Upper lobe of left lung (tissue), 6 donors: ENCODE data around the gene APBB2. TPM values are rescaled to one million over a fixed set of nuclear protein-coding genes. Genes with fewer than 3 reads are reported as not detected.

ENCODE experiments used
- ATAC-seq, 2 donors: fragments of 200-7000 bp; cut with Tn5 transposase; one replicate each; pipeline ENCODE4 v1.9.1; 2022; ENCODE audit warnings: mild to moderate bottlenecking in 2 of 2, moderate library complexity in 2 of 2; ENCODE audit not compliant: low FRiP score in 2 of 2
- DNase-seq, 2 donors: peaks; one replicate each; pipeline ENCODE4 v3.0.0-alpha.2; 2019 to 2020
- H3K27ac ChIP-seq, 4 donors: fragments of 200-600 bp; sonication (generic); one replicate each; pipeline ENCODE4 v1.5.1; 2016 to 2019
- H3K27me3 ChIP-seq, 4 donors: fragments of 200-600 bp; sonication (generic); one replicate each; pipeline ENCODE4 v1.5.1; 2017 to 2019
- H3K36me3 ChIP-seq, 4 donors: fragments of 200-600 bp; sonication (generic); one replicate each; pipeline ENCODE4 v1.5.1; 2016 to 2019
- H3K4me1 ChIP-seq, 4 donors: fragments of 200-600 bp; sonication (generic); one replicate each; pipeline ENCODE4 v1.5.1; 2018 to 2019
- H3K4me3 ChIP-seq, 4 donors: fragments of 200-600 bp; sonication (generic); one replicate each; pipeline ENCODE4 v1.5.1; 2017 to 2019; ENCODE audit warnings: mild to moderate bottlenecking in 2 of 4, moderate library complexity in 1 of 4
- H3K9me3 ChIP-seq, 4 donors: fragments of 200-600 bp; sonication (generic); one replicate each; pipeline ENCODE4 v1.5.1; 2018 to 2019
- EP300 ChIP-seq, 4 donors: sonication (generic); formaldehyde crosslinking; IDR thresholded peaks; one replicate each; pipeline ENCODE4 v1.5.1; 2017; ENCODE audit warnings: antibody characterized with exemption in 4 of 4, control low read depth in 2 of 4
- POLR2A ChIP-seq, 4 donors: fragments of 450-650 bp; IDR thresholded peaks; one replicate each; pipeline ENCODE4 v1.5.1; 2016 to 2017; ENCODE audit warnings: antibody characterized with exemption in 4 of 4, mild to moderate bottlenecking in 2 of 4
- POLR2AphosphoS5 ChIP-seq, 2 donors: sonication (generic); formaldehyde crosslinking; IDR thresholded peaks; one replicate each; pipeline ENCODE4 v1.5.1; 2017; ENCODE audit warnings: antibody characterized with exemption in 2 of 2
- WGBS, 2 donors: methylation state at CpG; one replicate each; pipeline ENCODE4 v1.1.5; 2017 to 2018; 5-methylcytosine and 5-hydroxymethylcytosine counted together
- total RNA-seq, 6 donors: library from RNA; depleted of rRNA in 4 of 6; stranded (reverse); fragments of >200 nt in 4 of 6; gene quantifications; one replicate each; pipeline versions ENCODE4 v1.1.0 to v1.2.1, GENCODE V29; 2016 to 2021
- TF ChIP-seq, protein P1 (sequence below), 6 experiments: fragments of 450-650 bp in 4 of 6; fragments of 200-600 bp in 2 of 6; sonication (generic) in 2 of 6; IDR thresholded peaks; one replicate each; pipeline ENCODE4 v1.5.1; 2016 to 2019; ENCODE audit warnings: antibody characterized with exemption in 6 of 6
- donor health status: DM: no; HTN: no; CAD: no; lungs with moderate emphysema.
- donor health status: DM: no; HTN: yes; CAD: no; lungs with severe emphysema.

APBB2 gene
- total RNA-seq, 6 donors from 2014 or later, result 69.5 to 168 (median 102) TPM

DNA sequence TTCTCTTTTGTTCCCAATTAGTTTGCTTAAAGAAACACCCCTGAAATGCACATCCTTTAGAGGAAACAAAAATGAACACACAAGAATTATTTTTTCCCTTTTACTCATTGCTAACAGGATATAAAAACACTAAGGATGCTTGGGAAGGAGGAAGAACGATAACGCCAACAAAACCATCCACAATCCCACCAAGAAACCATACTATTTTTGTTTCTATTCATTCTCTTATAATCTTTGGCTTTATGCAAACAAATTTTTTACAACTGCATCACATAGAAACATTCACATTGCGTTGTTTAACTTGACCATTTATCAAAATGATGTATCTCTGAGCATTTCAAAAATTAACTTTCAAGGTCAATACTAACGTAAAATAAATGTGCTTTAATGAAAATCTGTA lies 12.0 kb downstream of the APBB2 start:
- ATAC-seq, result no peak
- H3K27ac ChIP-seq, result no peak overlapping the region
- no peak overlapping the region for H3K4me3 ChIP-seq
- WGBS, 2 donors, result 61 to 63% methylated on average over 4 of the region's 4 CpGs
- TF ChIP-seq, protein P1, sequence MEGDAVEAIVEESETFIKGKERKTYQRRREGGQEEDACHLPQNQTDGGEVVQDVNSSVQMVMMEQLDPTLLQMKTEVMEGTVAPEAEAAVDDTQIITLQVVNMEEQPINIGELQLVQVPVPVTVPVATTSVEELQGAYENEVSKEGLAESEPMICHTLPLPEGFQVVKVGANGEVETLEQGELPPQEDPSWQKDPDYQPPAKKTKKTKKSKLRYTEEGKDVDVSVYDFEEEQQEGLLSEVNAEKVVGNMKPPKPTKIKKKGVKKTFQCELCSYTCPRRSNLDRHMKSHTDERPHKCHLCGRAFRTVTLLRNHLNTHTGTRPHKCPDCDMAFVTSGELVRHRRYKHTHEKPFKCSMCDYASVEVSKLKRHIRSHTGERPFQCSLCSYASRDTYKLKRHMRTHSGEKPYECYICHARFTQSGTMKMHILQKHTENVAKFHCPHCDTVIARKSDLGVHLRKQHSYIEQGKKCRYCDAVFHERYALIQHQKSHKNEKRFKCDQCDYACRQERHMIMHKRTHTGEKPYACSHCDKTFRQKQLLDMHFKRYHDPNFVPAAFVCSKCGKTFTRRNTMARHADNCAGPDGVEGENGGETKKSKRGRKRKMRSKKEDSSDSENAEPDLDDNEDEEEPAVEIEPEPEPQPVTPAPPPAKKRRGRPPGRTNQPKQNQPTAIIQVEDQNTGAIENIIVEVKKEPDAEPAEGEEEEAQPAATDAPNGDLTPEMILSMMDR (IDR thresholded peaks at IDR 0.05), result no peak
- TF ChIP-seq POLR2AphosphoS5 (IDR thresholded peaks at IDR 0.05), result no peak
- TF ChIP-seq EP300 (IDR thresholded peaks at IDR 0.05), result no peak
- no peak for TF ChIP-seq POLR2A (IDR thresholded peaks at IDR 0.05)
- H3K27me3 ChIP-seq, result no peaks in the 10 kb centered on the region
- peaks cover 13 to 35% (median 24%) of the 10 kb centered on the region in 4 donors for H3K4me1 ChIP-seq
- DNase-seq, result no peak
- no peaks in the 10 kb centered on the region for H3K9me3 ChIP-seq
- no peaks in the 10 kb centered on the region for H3K36me3 ChIP-seq

DNA sequence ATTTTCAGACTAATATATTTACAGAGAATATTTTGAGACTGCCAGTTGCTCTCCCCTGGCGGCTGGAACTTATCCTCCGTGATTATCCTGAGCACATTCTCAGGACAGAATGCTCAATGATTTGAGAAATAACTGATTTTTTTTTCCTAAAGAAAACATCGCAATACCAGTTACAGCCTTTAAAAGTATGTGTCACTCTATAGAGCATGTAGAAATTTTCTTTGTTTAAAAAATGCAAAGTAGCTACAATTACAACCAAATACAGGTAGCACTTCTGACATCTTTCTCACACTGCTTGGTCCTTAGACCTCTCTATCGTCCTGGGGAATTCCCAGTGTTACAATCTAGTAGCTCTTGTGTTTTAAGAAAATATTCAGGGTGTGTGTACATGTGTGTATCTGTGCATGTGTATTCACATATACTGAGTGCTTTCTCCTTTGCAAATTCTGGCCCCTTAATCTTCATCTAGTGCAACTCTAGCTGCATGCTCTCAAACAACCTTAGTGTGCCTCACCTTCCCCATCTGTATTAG lies 13.8 kb downstream of the APBB2 start:
- peaks cover 8 to 29% (median 21%) of the 10 kb centered on the region in 4 donors for H3K4me1 ChIP-seq
- H3K4me3 ChIP-seq, result no peak overlapping the region
- WGBS, 2 donors, result 76 to 82% methylated on average over 4 of the region's 4 CpGs
- H3K27ac ChIP-seq, result no peak overlapping the region
- H3K9me3 ChIP-seq, result no peaks in the 10 kb centered on the region
- H3K36me3 ChIP-seq, result no peaks in the 10 kb centered on the region
- TF ChIP-seq POLR2AphosphoS5 (IDR thresholded peaks at IDR 0.05), result no peak
- no peak for TF ChIP-seq EP300 (IDR thresholded peaks at IDR 0.05)
- no peak for TF ChIP-seq POLR2A (IDR thresholded peaks at IDR 0.05)
- TF ChIP-seq, protein P1 (IDR thresholded peaks at IDR 0.05), result no peak
- no peak for ATAC-seq
- H3K27me3 ChIP-seq, result no peaks in the 10 kb centered on the region
- DNase-seq, result no peak

DNA sequence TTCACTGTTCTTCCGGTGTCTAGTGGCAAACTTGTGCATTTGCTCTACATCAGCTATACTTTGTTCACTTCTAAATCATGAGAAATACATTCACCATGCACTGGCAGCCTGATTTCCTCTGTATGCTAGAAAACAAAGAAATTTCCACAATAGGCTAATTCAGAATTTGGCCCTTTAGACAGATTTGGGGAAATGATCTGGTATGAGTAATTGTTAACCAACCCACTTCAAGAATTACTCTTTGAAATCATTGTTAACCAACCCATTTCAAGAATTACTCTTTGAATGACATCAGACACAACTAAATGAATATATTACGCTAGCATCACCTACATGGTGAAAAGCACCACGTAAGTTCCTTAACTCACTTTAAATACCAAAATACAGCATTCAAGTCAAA lies 14.6 kb downstream of the APBB2 start:
- DNase-seq (no peak), ATAC-seq (no peak)
- Histone ChIP-seq H3K4me1 (peaks cover 5 to 26% (median 16%) of the 10 kb centered on the region in 4 donors), H3K9me3 (no peaks in the 10 kb centered on the region), H3K36me3 (no peaks in the 10 kb centered on the region), H3K27me3 (no peaks in the 10 kb centered on the region), H3K4me3 (no peak overlapping the region), H3K27ac (no peak overlapping the region)
- TF ChIP-seq, protein P1 (IDR thresholded peaks at IDR 0.05), result no peak
- TF ChIP-seq POLR2A (IDR thresholded peaks at IDR 0.05), result no peak
- no peak for TF ChIP-seq EP300 (IDR thresholded peaks at IDR 0.05)
- TF ChIP-seq POLR2AphosphoS5 (IDR thresholded peaks at IDR 0.05), result no peak
- 79 to 92% methylated on average over 3 of the region's 3 CpGs for WGBS, 2 donors

DNA sequence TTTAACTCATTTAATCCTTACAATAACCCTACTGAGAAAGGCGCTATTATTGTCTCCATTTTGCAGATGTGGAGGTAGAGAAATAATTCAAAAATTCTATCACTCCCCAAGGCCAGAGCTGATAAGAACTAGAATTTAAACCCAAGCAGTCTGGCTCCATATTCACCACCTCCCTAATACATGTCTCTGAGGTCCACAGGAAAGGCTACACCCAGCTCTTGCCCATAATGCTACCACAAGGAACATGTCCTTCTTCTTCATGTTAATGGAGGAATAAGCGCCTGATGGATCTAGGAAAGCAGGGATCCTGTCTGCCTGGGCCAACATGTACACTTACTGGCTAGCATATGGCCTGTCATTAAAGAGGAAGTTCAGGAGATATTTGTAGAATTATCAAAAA lies 16.3 kb downstream of the APBB2 start:
- ATAC-seq (no peak), DNase-seq (no peak)
- H3K4me3 ChIP-seq, result no peak overlapping the region
- 96 to 100% methylated on average over 2 of the region's 2 CpGs for WGBS, 2 donors
- H3K27ac ChIP-seq, result no peak overlapping the region
- H3K27me3 ChIP-seq, result no peaks in the 10 kb centered on the region
- TF ChIP-seq POLR2A (IDR thresholded peaks at IDR 0.05) (no peak), EP300 (IDR thresholded peaks at IDR 0.05) (no peak), POLR2AphosphoS5 (IDR thresholded peaks at IDR 0.05) (no peak)
- TF ChIP-seq, protein P1 (IDR thresholded peaks at IDR 0.05), result no peak
- H3K9me3 ChIP-seq, result no peaks in the 10 kb centered on the region
- peaks cover 0 to 18% (median 8%) of the 10 kb centered on the region in 4 donors for H3K4me1 ChIP-seq
- H3K36me3 ChIP-seq, result no peaks in the 10 kb centered on the region

DNA sequence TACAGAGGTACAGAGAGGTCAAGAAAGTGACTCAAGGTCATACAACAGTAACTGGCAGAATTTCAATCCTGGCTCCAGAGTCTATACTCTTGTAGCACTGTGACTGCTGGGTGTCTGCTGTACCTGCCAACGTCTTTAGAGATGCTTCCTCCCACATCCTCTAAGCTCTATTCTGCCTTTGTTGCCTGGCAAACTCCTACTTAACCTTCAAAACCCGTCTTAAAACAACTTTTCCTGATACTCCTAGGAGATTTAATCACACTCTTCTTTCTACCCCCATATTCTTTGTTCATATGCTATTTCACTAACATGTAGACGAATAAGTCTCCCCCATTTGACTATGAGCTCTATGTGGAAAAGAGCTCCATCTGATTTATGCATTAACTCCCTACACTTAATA lies 16.8 kb downstream of the APBB2 start:
- no peaks in the 10 kb centered on the region for H3K27me3 ChIP-seq
- WGBS, 2 donors, result 87 to 92% methylated on average over 3 of the region's 3 CpGs
- no peaks in the 10 kb centered on the region for H3K9me3 ChIP-seq
- H3K27ac ChIP-seq, result no peak overlapping the region
- ATAC-seq, result no peak
- H3K36me3 ChIP-seq, result no peaks in the 10 kb centered on the region
- no peak for DNase-seq
- peaks cover 0 to 18% (median 5%) of the 10 kb centered on the region in 4 donors for H3K4me1 ChIP-seq
- no peak overlapping the region for H3K4me3 ChIP-seq
- TF ChIP-seq POLR2AphosphoS5 (IDR thresholded peaks at IDR 0.05) (no peak), EP300 (IDR thresholded peaks at IDR 0.05) (no peak), POLR2A (IDR thresholded peaks at IDR 0.05) (no peak)
- TF ChIP-seq, protein P1 (IDR thresholded peaks at IDR 0.05), result no peak
